GM18499 (cell line): ENCODE data around the gene STAG3.

Experiments used
- ATAC-seq: cut with Tn5 transposase; IDR thresholded peaks from one replicate; pipeline ENCODE4 v1.9.1; 2021; ENCODE audit warnings: moderate number of reproducible peaks; ENCODE audit not compliant: insufficient read depth, unreplicated experiment

STAG3 gene

GRCh38 chr7:100155553-100156317 lies 22.0 kb upstream of the STAG3 start:
- ATAC-seq = no peak

GRCh38 chr7:100156331-100157068 lies 21.2 kb upstream of the STAG3 start:
- no peak for ATAC-seq

- ATAC-seq = no peak
Observed at GRCh38 chr7:100157069-100157333, 20.7 kb upstream of the STAG3 start.

- ATAC-seq = no peak
Observed at GRCh38 chr7:100157334-100158228, 20.1 kb upstream of the STAG3 start.

GRCh38 chr7:100158229-100159098 lies 19.3 kb upstream of the STAG3 start, which contains the start of gene TRAPPC14:
TSS of gene TRAPPC14 (minus strand) at chr7:100158723. CDS start at chr7:100158499, 224 bp downstream.
- no peak for ATAC-seq

GRCh38 chr7:100159099-100159623 lies 18.6 kb upstream of the STAG3 start:
- no peak for ATAC-seq

- no peak for ATAC-seq
Observed at GRCh38 chr7:100160067-100160466, 17.7 kb upstream of the STAG3 start.

- no peak for ATAC-seq
Observed at GRCh38 chr7:100163006-100163531, 14.6 kb upstream of the STAG3 start.

GRCh38 chr7:100163871-100164270 lies 13.8 kb upstream of the STAG3 start:
- no peak for ATAC-seq

- ATAC-seq = no peak
Observed at GRCh38 chr7:100166317-100166940, 11.3 kb upstream of the STAG3 start.

GRCh38 chr7:100166970-100167911 lies 10.5 kb upstream of the STAG3 start:
- no peak for ATAC-seq

GRCh38 chr7:100167912-100168323 lies 9.8 kb upstream of the STAG3 start:
- ATAC-seq = no peak

- ATAC-seq = no peak
Observed at GRCh38 chr7:100169147-100169850, 8.4 kb upstream of the STAG3 start.

GRCh38 chr7:100170101-100170897 lies 7.4 kb upstream of the STAG3 start:
- no peak for ATAC-seq

GRCh38 chr7:100171087-100171681 lies 6.5 kb upstream of the STAG3 start:
- ATAC-seq = no peak

- no peak for ATAC-seq
Observed at GRCh38 chr7:100171840-100172239, 5.9 kb upstream of the STAG3 start.
